ENCODE data around the gene SNX32.

SNX32 gene

GRCh38 chr11:65833297-65834030 is at the start of gene SNX32:
Gene SNX32, plus strand, starts transcription at chr11:65833963. Its CDS starts 103 bp downstream, at chr11:65834066.
- peak; percentile 89 for DNase-seq (ENCODE audit: low read depth)

GRCh38 chr11:65785319-65786007 is 48.3 kb upstream of the SNX32 start:
- DNase-seq (ENCODE audit: low read depth): no peak

- DNase-seq (ENCODE audit: low read depth): no peak
These were observed 47.6 kb upstream of the SNX32 start for GRCh38 chr11:65786008-65786785.

GRCh38 chr11:65786786-65787636 is 46.8 kb upstream of the SNX32 start, which contains the start of gene OVOL1:
Gene OVOL1, plus strand, starts transcription at chr11:65787063. Its CDS starts 311 bp downstream, at chr11:65787374.
- DNase-seq (ENCODE audit: low read depth): no peak

GRCh38 chr11:65787649-65788622 is 45.8 kb upstream of the SNX32 start:
- no peak for DNase-seq (ENCODE audit: low read depth)

GRCh38 chr11:65788821-65789220 is 44.9 kb upstream of the SNX32 start:
- no peak for DNase-seq (ENCODE audit: low read depth)

GRCh38 chr11:65789230-65790103 is 44.3 kb upstream of the SNX32 start:
- DNase-seq (ENCODE audit: low read depth): no peak

- no peak for DNase-seq (ENCODE audit: low read depth)
These were observed 43.5 kb upstream of the SNX32 start for GRCh38 chr11:65790104-65790901.

DNA sequence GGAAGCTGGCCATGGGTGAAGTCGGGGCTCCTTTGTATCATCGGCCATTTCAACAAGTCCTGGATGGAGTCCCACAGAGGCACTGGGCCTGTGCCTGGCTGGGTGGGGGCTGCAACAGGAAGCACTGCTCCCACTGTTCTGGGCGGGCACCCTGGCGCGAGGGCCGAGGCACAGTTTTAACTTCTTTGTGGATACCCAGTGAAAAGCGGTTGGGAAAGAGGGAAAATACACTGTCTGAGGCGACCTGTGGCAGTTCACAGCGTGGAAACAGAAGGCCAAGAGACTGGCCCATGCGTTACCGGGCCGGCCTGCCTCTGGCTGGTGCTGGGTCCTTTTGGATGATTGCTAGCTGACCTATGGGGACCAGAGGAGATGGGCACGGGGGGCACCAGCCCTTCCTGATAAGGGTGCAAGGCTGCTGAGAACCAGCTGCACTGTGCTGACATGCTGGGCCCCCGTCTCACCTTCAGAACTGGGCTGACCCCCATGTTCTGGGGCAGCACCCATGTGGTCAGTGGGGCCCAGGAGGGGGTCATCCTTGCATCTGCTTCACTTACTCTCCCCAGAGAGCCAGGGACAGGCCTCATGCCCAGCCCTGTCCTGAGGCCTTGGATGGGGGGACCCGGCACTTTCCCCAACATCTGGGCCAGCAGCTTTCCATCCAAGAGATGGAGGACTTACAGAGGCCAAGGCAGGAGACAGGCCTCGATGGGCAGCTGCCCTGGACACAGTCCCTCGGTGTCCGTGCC is 42.7 kb upstream of the SNX32 start:
- no peak for DNase-seq (ENCODE audit: low read depth)

GRCh38 chr11:65791719-65792213 is 42.0 kb upstream of the SNX32 start:
- DNase-seq (ENCODE audit: low read depth): no peak

GRCh38 chr11:65792456-65792855 is 41.3 kb upstream of the SNX32 start:
- DNase-seq (ENCODE audit: low read depth): no peak

DNA sequence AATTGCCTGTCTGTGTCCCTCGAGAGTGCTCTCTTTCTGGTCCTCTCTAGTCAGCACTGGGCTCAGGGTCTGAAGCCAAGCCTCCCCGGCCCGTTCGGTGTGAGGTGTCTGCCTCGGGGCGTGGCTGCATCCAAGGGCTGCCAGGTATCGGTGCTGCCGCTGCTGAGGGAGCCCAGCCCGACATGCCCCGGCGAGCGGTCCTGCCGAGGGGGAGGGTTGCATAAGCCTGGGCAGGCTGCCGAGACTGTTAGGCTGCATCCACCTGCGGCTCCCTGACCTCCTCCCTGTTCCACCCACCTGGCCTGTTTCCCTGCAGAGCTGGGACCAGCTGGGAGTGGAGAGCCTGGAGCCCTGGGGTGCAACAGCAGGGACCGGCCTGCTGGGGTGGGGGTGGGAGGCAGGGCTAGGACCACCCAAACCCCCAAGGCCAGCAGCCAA is 40.6 kb upstream of the SNX32 start:
- no peak for DNase-seq (ENCODE audit: low read depth)

- no peak for DNase-seq (ENCODE audit: low read depth)
These were observed 40.0 kb upstream of the SNX32 start for GRCh38 chr11:65793625-65794400.

DNA sequence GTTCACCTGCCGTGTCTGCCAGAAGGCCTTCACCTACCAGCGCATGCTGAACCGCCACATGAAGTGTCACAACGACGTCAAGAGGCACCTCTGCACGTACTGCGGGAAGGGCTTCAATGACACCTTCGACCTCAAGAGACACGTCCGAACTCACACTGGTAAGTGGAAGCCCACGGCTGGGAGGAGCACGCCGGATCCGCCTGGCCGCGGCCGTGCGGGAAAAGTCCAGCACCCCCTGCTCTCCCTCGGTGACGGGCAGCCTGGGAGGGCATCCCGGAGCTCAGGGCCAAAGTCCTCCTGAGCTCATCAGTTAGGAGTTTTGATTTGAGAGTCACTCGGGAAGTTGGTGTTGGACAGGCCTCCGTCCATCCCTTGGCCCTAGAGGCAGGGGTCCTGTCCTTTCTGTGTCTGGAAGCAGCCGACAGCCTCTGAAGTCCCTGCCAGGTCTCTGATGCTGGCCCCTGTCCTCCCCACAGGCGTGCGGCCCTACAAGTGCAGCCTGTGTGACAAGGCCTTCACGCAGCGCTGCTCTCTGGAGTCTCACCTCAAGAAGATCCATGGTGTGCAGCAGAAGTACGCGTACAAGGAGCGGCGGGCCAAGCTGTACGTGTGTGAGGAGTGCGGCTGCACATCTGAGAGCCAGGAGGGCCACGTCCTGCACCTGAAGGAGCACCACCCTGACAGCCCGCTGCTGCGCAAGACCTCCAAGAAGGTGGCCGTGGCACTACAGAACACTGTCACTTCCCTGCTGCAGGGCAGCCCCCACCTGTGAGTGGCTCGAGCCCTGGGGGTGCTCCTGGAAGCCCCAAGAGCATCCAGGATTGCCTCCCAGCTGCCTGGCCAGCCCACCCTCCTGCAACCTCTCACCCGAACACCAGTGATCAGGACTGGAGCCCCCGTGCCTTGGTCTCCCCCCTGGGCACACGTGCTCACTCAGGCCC is 38.9 kb upstream of the SNX32 start:
- DNase-seq (ENCODE audit: low read depth): no peak

DNA sequence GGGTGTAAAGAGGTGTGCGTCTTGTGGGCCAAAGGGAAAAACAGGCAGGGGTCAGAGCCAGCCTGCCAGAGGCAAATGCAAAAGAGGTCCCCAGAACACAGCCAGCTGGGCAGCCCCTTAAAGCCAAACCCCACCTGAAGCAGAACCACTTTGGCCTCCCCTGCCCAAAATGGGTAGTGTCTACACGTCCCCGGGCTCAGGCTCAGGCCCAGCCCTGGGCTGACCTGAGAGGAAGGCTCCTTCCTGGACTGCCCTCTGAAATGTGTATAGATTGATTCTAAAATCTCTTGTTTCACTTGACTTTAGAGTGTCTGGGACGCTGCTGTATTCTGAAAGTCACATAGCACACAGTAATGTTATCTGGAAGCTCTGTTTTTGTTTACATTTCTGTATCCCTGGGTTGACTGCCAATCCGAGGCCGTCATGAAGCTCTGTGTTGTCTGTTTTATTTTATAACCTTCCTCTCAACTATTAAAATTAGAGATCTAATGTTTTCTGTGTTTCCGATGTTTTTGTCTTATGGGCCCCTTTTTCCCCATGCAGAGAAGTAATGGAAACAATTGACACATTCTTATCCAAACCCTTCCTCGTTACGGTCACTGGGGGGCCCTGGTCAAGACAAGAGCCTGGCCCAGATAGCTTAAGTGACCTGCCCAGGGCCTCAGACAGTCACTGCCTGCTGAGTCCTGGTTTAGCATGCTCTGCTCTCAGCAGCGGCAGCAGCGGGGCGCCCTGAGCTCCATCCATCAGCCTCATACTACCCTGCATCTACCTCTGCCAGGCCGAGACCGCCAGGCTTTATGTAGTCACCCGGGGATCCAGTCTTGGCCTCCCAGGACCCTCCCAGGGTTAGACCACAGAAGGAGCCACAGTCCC is 36.8 kb upstream of the SNX32 start:
- no peak for DNase-seq (ENCODE audit: low read depth)
